Tibial artery (tissue), 4 donors: Measurements from ENCODE around the gene SMPD3.

Experiments used
- DNase-seq, 2 donors: peaks; one replicate each; pipeline ENCODE4 v3.0.0-alpha.2; 2019
- H3K27ac ChIP-seq, 2 donors: fragments of 200-600 bp; sonication (generic) in 1 of 2; 1 replicate in 1 of 2; 2 replicates in 1 of 2; pipeline ENCODE4 v1.5.1; 2018 to 2019; ENCODE audit warnings: mild to moderate bottlenecking in 1 of 2
- H3K27me3 ChIP-seq, 2 donors: fragments of 200-600 bp; sonication (generic) in 1 of 2; one replicate each; pipeline versions ENCODE4 v1.5.1 to v1.6.0; 2016 to 2019
- H3K36me3 ChIP-seq, 3 donors: fragments of 200-600 bp; sonication (generic) in 2 of 3; one replicate each; pipeline ENCODE4 v1.5.1; 2016 to 2019; ENCODE audit warnings: mild to moderate bottlenecking in 2 of 3
- H3K4me1 ChIP-seq, 4 donors: fragments of 200-600 bp; sonication (generic) in 2 of 4; 1 replicate in 3 of 4; 2 replicates in 1 of 4; pipeline ENCODE4 v1.5.1; 2016 to 2019
- H3K4me3 ChIP-seq, 2 donors: fragments of 200-600 bp; sonication (generic) in 1 of 2; 1 replicate in 1 of 2; 2 replicates in 1 of 2; pipeline ENCODE4 v1.5.1; 2018 to 2019; ENCODE audit warnings: mild to moderate bottlenecking in 2 of 2
- H3K9me3 ChIP-seq, 3 donors: fragments of 200-600 bp; sonication (generic) in 1 of 3; one replicate each; pipeline ENCODE4 v1.5.1; 2016 to 2019
- intact Hi-C: fragments of 100-400 bp; cut with DNase I; formaldehyde crosslinking; loops from one replicate; pipeline ENCODE4 v1.15.0; 2023; ENCODE audit warnings: low total_unique reads
- TF ChIP-seq, protein P1 (sequence below), 2 experiments: fragments of 200-600 bp in 1 of 2; fragments of 450-650 bp in 1 of 2; IDR thresholded peaks; one replicate each; pipeline ENCODE4 v1.5.1; 2017 to 2019; ENCODE audit warnings: antibody characterized with exemption in 2 of 2, mild to moderate bottlenecking in 1 of 2, moderate library complexity in 1 of 2

Gene SMPD3

GRCh38 chr16:68356919-68357286, 91.4 kb downstream of the SMPD3 start:
- intact Hi-C loops = no loop called here
- TF ChIP-seq, protein P1, sequence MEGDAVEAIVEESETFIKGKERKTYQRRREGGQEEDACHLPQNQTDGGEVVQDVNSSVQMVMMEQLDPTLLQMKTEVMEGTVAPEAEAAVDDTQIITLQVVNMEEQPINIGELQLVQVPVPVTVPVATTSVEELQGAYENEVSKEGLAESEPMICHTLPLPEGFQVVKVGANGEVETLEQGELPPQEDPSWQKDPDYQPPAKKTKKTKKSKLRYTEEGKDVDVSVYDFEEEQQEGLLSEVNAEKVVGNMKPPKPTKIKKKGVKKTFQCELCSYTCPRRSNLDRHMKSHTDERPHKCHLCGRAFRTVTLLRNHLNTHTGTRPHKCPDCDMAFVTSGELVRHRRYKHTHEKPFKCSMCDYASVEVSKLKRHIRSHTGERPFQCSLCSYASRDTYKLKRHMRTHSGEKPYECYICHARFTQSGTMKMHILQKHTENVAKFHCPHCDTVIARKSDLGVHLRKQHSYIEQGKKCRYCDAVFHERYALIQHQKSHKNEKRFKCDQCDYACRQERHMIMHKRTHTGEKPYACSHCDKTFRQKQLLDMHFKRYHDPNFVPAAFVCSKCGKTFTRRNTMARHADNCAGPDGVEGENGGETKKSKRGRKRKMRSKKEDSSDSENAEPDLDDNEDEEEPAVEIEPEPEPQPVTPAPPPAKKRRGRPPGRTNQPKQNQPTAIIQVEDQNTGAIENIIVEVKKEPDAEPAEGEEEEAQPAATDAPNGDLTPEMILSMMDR (IDR thresholded peaks at IDR 0.05) = no peak
- peaks cover 61 to 91% (median 68%) of the 10 kb centered on the region in 3 donors for H3K36me3 ChIP-seq

GRCh38 chr16:68356249-68356918, 91.9 kb downstream of the SMPD3 start:
- TF ChIP-seq, protein P1 (IDR thresholded peaks at IDR 0.05) = no peak
- Histone ChIP-seq H3K9me3 (no peaks in the 10 kb centered on the region), H3K27me3 (no peaks in the 10 kb centered on the region), H3K36me3 (peaks cover 66 to 96% (median 73%) of the 10 kb centered on the region in 3 donors), H3K4me1 (no peaks in the 10 kb centered on the region), H3K27ac (no peak overlapping the region), H3K4me3 (no peak overlapping the region)
- intact Hi-C loops = no loop called here
- no peak for DNase-seq

More at GRCh38 chr16:68356919-68357286, 91.4 kb downstream of the SMPD3 start:
- Histone ChIP-seq H3K27ac (no peak overlapping the region), H3K4me1 (no peaks in the 10 kb centered on the region), H3K4me3 (no peak overlapping the region), H3K27me3 (no peaks in the 10 kb centered on the region), H3K9me3 (no peaks in the 10 kb centered on the region)
- DNase-seq = no peak

DNA sequence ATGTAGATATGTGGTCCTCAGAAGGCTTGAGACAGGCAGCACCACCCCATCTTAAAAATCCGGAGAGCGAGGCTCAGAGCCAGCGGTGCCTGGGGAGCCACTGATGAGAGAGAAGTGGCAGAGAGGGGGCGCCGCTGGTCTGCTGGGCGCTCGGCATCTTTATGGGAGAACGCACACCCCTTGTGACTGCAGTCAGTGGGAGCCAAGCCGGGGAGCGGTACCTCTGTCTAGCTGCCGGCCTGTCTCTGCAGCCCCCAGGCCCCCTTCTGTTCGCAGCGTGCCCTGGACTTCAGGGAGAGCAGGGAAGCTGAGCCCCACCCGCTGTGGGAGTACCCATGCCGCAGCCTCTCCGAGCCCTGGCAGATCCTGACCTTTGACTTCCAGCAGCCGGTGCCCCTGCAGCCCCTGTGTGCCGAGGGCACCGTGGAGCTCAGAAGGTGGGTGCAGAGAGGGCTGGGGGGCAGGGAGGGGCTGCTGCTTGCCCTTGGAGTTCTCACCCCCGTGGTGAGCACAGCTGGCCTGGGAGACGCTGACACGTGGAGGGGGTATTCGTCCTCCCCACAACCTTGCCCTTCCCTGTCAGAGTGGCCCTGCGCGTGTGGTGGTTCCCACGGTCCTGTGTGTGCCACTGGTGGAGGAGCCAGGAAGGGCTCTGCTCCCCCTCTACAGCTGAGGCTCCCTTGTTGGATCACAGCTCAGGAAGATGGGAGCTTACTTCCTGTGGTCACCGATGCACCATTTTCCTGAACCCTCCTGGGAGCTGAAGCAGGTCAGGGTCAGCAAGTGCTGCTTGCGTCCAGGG, 92.7 kb downstream of the SMPD3 start:
- H3K27ac ChIP-seq = no peak overlapping the region
- TF ChIP-seq, protein P1 (IDR thresholded peaks at IDR 0.05) = no peak
- H3K36me3 ChIP-seq = peaks cover 67 to 100% (median 80%) of the 10 kb centered on the region in 3 donors
- no peaks in the 10 kb centered on the region for H3K27me3 ChIP-seq
- intact Hi-C loops = no loop called here
- H3K4me1 ChIP-seq = no peaks in the 10 kb centered on the region
- no peaks in the 10 kb centered on the region for H3K9me3 ChIP-seq
- DNase-seq = no peak
- no peak overlapping the region for H3K4me3 ChIP-seq

DNA sequence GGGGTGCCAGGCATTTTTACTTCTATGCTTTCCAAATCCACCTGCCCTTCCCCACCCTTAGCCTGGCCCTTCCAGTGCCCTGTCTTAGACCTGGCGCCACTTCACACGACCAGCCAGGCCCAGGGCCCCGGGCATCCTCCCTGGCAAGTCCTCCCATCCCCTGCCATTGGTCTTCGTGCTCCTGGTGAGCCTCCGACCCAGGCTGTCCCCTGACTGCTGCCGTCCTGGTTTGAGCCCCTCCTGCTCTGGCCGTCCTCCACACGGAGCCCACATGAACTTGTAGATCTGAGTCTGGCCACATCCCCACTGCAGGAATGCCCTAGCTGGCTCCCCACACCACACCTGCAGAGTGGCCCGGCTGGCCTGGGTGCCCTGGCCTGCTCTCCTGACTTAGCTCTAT, 93.5 kb downstream of the SMPD3 start:
- no peak for DNase-seq
- Histone ChIP-seq H3K36me3 (peaks cover 67 to 100% (median 88%) of the 10 kb centered on the region in 3 donors), H3K4me1 (no peaks in the 10 kb centered on the region), H3K27me3 (no peaks in the 10 kb centered on the region), H3K9me3 (no peaks in the 10 kb centered on the region), H3K27ac (no peak overlapping the region), H3K4me3 (no peak overlapping the region)
- intact Hi-C loops = no loop called here
- TF ChIP-seq, protein P1 (IDR thresholded peaks at IDR 0.05) = no peak

GRCh38 chr16:68353366-68353765, 94.9 kb downstream of the SMPD3 start:
- no peak for DNase-seq
- TF ChIP-seq, protein P1 (IDR thresholded peaks at IDR 0.05) = no peak
- H3K27ac ChIP-seq = no peak overlapping the region
- H3K4me1 ChIP-seq = no peaks in the 10 kb centered on the region
- H3K36me3 ChIP-seq = peaks cover 73 to 100% (median 97%) of the 10 kb centered on the region in 3 donors
- H3K4me3 ChIP-seq = no peak overlapping the region
- H3K27me3 ChIP-seq = no peaks in the 10 kb centered on the region
- H3K9me3 ChIP-seq = no peaks in the 10 kb centered on the region
- intact Hi-C loops = no loop called here
